DND-41 (cell line): Measurements from ENCODE around the gene CCSER2.
A peak's percentile ranks its signal among the peaks of the same experiment; 100 is the strongest.
"Not testable (repeated sequence)": the region's sequence is repeated elsewhere in the genome, so short reads cannot be mapped to it uniquely, and the experiment has no call there.

Experiments
- ATAC-seq: fragments of 200-7000 bp; cut with Tn5 transposase; 3 replicates; pipeline ENCODE4 v1.9.1; 2021; ENCODE audit warnings: low read depth; ENCODE audit not compliant: insufficient read depth
- DNase-seq: peaks from one replicate; pipeline ENCODE4 v3.0.0-alpha.2; 2020
- H2AFZ ChIP-seq: 2 replicates; pipeline ENCODE4 v1.6.0; 2012; ENCODE audit warnings: low read depth, low read length
- H3K27ac ChIP-seq: 2 replicates; pipeline ENCODE4 v1.5.1; 2012; ENCODE audit warnings: low read length, inconsistent platforms
- H3K27me3 ChIP-seq: fragments of 200-600 bp; sonication (generic); 2 replicates; pipeline ENCODE4 v1.6.0; 2012; ENCODE audit warnings: low read length, mild to moderate bottlenecking, inconsistent platforms; ENCODE audit not compliant: insufficient read depth, poor library complexity
- H3K36me3 ChIP-seq: 2 replicates; pipeline ENCODE4 v1.5.1; 2012; ENCODE audit warnings: low read length, inconsistent platforms; ENCODE audit not compliant: insufficient read depth
- H3K4me1 ChIP-seq: 2 replicates; pipeline ENCODE4 v1.5.1; 2012; ENCODE audit warnings: mild to moderate bottlenecking, low read length; ENCODE audit not compliant: insufficient read depth
- H3K4me2 ChIP-seq: 2 replicates; pipeline ENCODE4 v1.6.0; 2012; ENCODE audit warnings: mild to moderate bottlenecking, moderate library complexity, low read length, inconsistent platforms; ENCODE audit not compliant: insufficient read depth
- H3K4me3 ChIP-seq, 2 experiments: fragments of 200-600 bp in 1 of 2; shearing (Covaris generic) in 1 of 2; 2 replicates each; pipeline ENCODE4 v1.5.1; 2012 to 2016; ENCODE audit warnings: inconsistent platforms in 2 of 2, low read length in 2 of 2, mild to moderate bottlenecking in 2 of 2, low read depth in 1 of 2, moderate library complexity in 1 of 2
- H3K79me2 ChIP-seq: 2 replicates; pipeline ENCODE4 v1.6.0; 2012; ENCODE audit warnings: low read length, inconsistent platforms; ENCODE audit not compliant: insufficient read depth
- H3K9ac ChIP-seq: 2 replicates; pipeline ENCODE4 v1.6.0; 2012; ENCODE audit warnings: low read depth, mild to moderate bottlenecking, inconsistent platforms, low read length, moderate library complexity
- H3K9me3 ChIP-seq: 2 replicates; pipeline ENCODE4 v1.5.1; 2012; ENCODE audit warnings: low read length, moderate library complexity, mild to moderate bottlenecking, inconsistent platforms; ENCODE audit not compliant: insufficient read depth, severe bottlenecking
- H4K20me1 ChIP-seq: 2 replicates; pipeline ENCODE4 v1.6.0; 2012; ENCODE audit warnings: low read length; ENCODE audit not compliant: insufficient read depth
- CTCF ChIP-seq: IDR thresholded peaks from 2 replicates; pipeline ENCODE4 v1.5.1; 2012; ENCODE audit warnings: borderline replicate concordance, low read length, moderate library complexity, mild to moderate bottlenecking; ENCODE audit not compliant: poor library complexity, severe bottlenecking; ENCODE audit errors: extremely low read depth
- EZH2 ChIP-seq: IDR thresholded peaks from 3 replicates; pipeline ENCODE4 v1.6.1; 2012; ENCODE audit warnings: borderline replicate concordance, low read depth, mild to moderate bottlenecking, moderate library complexity, low read length, inconsistent platforms; ENCODE audit not compliant: severe bottlenecking

The CCSER2 gene

GRCh38 chr10:84342584-84342983 lies 14.2 kb downstream of the CCSER2 start:
- peaks cover 37% of the 10 kb centered on the region for H4K20me1 ChIP-seq
- H3K4me1 ChIP-seq: peaks cover 6% of the 10 kb centered on the region; the same call in 1 of the 2 replicates
- no peak overlapping the region for H3K9ac ChIP-seq
- ATAC-seq (no peak), DNase-seq (no peak)
- H2AFZ ChIP-seq: no peak overlapping the region
- no peak overlapping the region for H3K4me2 ChIP-seq
- H3K36me3 ChIP-seq: 0 out of 2 replicates have a peak, but pooled peaks cover 4% of the 10 kb centered on the region
- TF ChIP-seq EZH2 (no peak), CTCF (no peak)
- no peaks in the 10 kb centered on the region for H3K27me3 ChIP-seq
- peaks cover 85% of the 10 kb centered on the region for H3K79me2 ChIP-seq
- H3K4me3 ChIP-seq: no peak overlapping the region
- H3K9me3 ChIP-seq: no peaks in the 10 kb centered on the region
- no peak overlapping the region for H3K27ac ChIP-seq

GRCh38 chr10:84343831-84344230 lies 15.4 kb downstream of the CCSER2 start:
- H3K79me2 ChIP-seq: peaks cover 76% of the 10 kb centered on the region
- peaks cover 27% of the 10 kb centered on the region for H4K20me1 ChIP-seq
- no peak overlapping the region for H3K4me3 ChIP-seq
- H3K9me3 ChIP-seq: no peaks in the 10 kb centered on the region
- DNase-seq: no peak
- H3K27ac ChIP-seq: no peak overlapping the region
- peaks cover 6% of the 10 kb centered on the region; the same call in 1 of the 2 replicates for H3K4me1 ChIP-seq
- ATAC-seq: no peak
- no peaks in the 10 kb centered on the region for H3K27me3 ChIP-seq
- no peak overlapping the region for H3K9ac ChIP-seq
- no peak overlapping the region for H3K4me2 ChIP-seq
- H2AFZ ChIP-seq: no peak overlapping the region
- H3K36me3 ChIP-seq: 0 out of 2 replicates have a peak, but pooled peaks cover 4% of the 10 kb centered on the region
- no peak for TF ChIP-seq CTCF
- TF ChIP-seq EZH2: no peak

GRCh38 chr10:84344526-84344925 lies 16.1 kb downstream of the CCSER2 start:
- no peak overlapping the region for H3K27ac ChIP-seq
- H3K4me1 ChIP-seq: peaks cover 6% of the 10 kb centered on the region; the same call in 1 of the 2 replicates
- peaks cover 78% of the 10 kb centered on the region for H3K79me2 ChIP-seq
- H2AFZ ChIP-seq: no peak overlapping the region
- no peak overlapping the region for H3K4me2 ChIP-seq
- ATAC-seq (peak; percentile 84), DNase-seq (peak; percentile 43)
- H3K9me3 ChIP-seq: no peaks in the 10 kb centered on the region
- H3K9ac ChIP-seq: no peak overlapping the region
- no peak overlapping the region for H3K4me3 ChIP-seq
- no peaks in the 10 kb centered on the region for H3K27me3 ChIP-seq
- TF ChIP-seq CTCF (no peak), EZH2 (no peak)
- H3K36me3 ChIP-seq: 0 out of 2 replicates have a peak, but pooled peaks cover 4% of the 10 kb centered on the region
- H4K20me1 ChIP-seq: peaks cover 33% of the 10 kb centered on the region

- H2AFZ ChIP-seq, H3K4me1 ChIP-seq, DNase-seq, ATAC-seq, H3K36me3 ChIP-seq, H3K9ac ChIP-seq, H3K27ac ChIP-seq, H3K27me3 ChIP-seq, H3K4me2 ChIP-seq, H3K9me3 ChIP-seq, H3K4me3 ChIP-seq: not testable (repeated sequence)
- Histone ChIP-seq H3K79me2 (peaks cover 75% of the 10 kb centered on the region), H4K20me1 (peaks cover 28% of the 10 kb centered on the region)
Observed at GRCh38 chr10:84347575-84348002, 19.2 kb downstream of the CCSER2 start.
